SK-N-SH (cell line): ENCODE data around the gene STK39.

ENCODE experiments used
- EP300 ChIP-seq, 2 experiments: IDR thresholded peaks; 2 replicates each; pipeline versions ENCODE4 v1.4.0 to v1.6.1; 2012; ENCODE audit warnings: borderline replicate concordance in 1 of 2, low read depth in 1 of 2, low read length in 1 of 2
- EZH2phosphoT487 ChIP-seq: fragments of 200-600 bp; sonication (generic); IDR thresholded peaks from 2 replicates; pipeline ENCODE4 v1.6.1; 2017; ENCODE audit warnings: low read depth, mixed run types, mild to moderate bottlenecking, antibody characterized with exemption, moderate library complexity, borderline replicate concordance
- FOSL2 ChIP-seq: IDR thresholded peaks from 2 replicates; pipeline ENCODE4 v1.4.0; 2012; ENCODE audit warnings: low read depth, mild to moderate bottlenecking, moderate library complexity, borderline replicate concordance
- FOXJ3 ChIP-seq: sonication (generic); formaldehyde crosslinking; IDR thresholded peaks from 2 replicates; pipeline ENCODE4 v1.5.1; 2020; ENCODE audit warnings: mild to moderate bottlenecking, missing genetic modification reagents
- NFIC ChIP-seq: IDR thresholded peaks from 2 replicates; pipeline ENCODE4 v1.4.0; 2012; ENCODE audit warnings: borderline replicate concordance
- NRF1 ChIP-seq: IDR thresholded peaks from 2 replicates; pipeline ENCODE4 v1.6.1; 2012; ENCODE audit warnings: low read depth, mild to moderate bottlenecking, low read length
- RFX5 ChIP-seq: IDR thresholded peaks from 2 replicates; pipeline ENCODE4 v1.6.1; 2012; ENCODE audit warnings: mild to moderate bottlenecking, improper control_type of control experiment, low read length
- TAF1 ChIP-seq: IDR thresholded peaks from 2 replicates; pipeline ENCODE4 v1.6.1; 2012; ENCODE audit warnings: low read depth, mild to moderate bottlenecking, low read length, moderate library complexity, borderline replicate concordance
- TCF12 ChIP-seq: IDR thresholded peaks from 2 replicates; pipeline ENCODE4 v1.4.0; 2012
- TEAD4 ChIP-seq: IDR thresholded peaks from 2 replicates; pipeline ENCODE4 v1.4.0; 2012; ENCODE audit warnings: mild to moderate bottlenecking, borderline replicate concordance; ENCODE audit not compliant: insufficient read depth
- YY1 ChIP-seq: IDR thresholded peaks from 2 replicates; pipeline ENCODE4 v1.4.0; 2012; ENCODE audit warnings: low read depth, mild to moderate bottlenecking
- TF ChIP-seq, protein P1 (sequence below): fragments of 200-600 bp; sonication (generic); IDR thresholded peaks from 2 replicates; pipeline ENCODE4 v1.6.1; 2017; ENCODE audit warnings: antibody characterized with exemption, mild to moderate bottlenecking, moderate library complexity
- TF ChIP-seq, protein P2 (sequence below): IDR thresholded peaks from 2 replicates; pipeline ENCODE4 v1.4.0; 2012; ENCODE audit warnings: low read depth, borderline replicate concordance
- TF ChIP-seq, protein P3 (sequence below): IDR thresholded peaks from 2 replicates; pipeline ENCODE4 v1.6.1; 2012; ENCODE audit warnings: mild to moderate bottlenecking, low read depth, low read length, moderate library complexity

DNA sequence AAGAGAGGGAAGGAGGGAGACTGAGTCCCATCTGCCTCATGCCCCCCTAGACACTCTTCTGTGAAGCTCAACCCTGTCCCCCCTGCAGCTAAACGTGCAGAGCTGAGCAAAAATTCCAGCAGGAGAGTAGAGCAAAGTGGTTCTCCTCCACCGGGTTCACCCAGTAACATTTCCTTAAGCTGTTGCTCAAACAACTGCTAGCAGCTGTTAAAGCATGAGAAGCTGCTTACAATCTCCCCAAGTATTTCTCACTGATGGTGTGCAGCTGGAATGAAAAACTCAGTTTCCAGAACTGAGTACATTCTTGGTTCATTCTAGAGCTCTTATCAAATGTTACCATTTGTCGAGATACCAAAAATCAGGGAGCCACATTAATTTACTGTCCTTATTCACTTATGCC lies 92.3 kb downstream of the STK39 start:
- TF ChIP-seq, protein P1, sequence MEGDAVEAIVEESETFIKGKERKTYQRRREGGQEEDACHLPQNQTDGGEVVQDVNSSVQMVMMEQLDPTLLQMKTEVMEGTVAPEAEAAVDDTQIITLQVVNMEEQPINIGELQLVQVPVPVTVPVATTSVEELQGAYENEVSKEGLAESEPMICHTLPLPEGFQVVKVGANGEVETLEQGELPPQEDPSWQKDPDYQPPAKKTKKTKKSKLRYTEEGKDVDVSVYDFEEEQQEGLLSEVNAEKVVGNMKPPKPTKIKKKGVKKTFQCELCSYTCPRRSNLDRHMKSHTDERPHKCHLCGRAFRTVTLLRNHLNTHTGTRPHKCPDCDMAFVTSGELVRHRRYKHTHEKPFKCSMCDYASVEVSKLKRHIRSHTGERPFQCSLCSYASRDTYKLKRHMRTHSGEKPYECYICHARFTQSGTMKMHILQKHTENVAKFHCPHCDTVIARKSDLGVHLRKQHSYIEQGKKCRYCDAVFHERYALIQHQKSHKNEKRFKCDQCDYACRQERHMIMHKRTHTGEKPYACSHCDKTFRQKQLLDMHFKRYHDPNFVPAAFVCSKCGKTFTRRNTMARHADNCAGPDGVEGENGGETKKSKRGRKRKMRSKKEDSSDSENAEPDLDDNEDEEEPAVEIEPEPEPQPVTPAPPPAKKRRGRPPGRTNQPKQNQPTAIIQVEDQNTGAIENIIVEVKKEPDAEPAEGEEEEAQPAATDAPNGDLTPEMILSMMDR = no peak
- TF ChIP-seq, protein P2, sequence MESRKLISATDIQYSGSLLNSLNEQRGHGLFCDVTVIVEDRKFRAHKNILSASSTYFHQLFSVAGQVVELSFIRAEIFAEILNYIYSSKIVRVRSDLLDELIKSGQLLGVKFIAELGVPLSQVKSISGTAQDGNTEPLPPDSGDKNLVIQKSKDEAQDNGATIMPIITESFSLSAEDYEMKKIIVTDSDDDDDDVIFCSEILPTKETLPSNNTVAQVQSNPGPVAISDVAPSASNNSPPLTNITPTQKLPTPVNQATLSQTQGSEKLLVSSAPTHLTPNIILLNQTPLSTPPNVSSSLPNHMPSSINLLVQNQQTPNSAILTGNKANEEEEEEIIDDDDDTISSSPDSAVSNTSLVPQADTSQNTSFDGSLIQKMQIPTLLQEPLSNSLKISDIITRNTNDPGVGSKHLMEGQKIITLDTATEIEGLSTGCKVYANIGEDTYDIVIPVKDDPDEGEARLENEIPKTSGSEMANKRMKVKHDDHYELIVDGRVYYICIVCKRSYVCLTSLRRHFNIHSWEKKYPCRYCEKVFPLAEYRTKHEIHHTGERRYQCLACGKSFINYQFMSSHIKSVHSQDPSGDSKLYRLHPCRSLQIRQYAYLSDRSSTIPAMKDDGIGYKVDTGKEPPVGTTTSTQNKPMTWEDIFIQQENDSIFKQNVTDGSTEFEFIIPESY = no peak
- TF ChIP-seq FOXJ3 (CRISPR knock-in tag) (no peak), FOSL2 (no peak), YY1 (no peak), NRF1 (no peak), TCF12 (no peak), TEAD4 (no peak), TAF1 (no peak), NFIC (no peak), EP300 (IDR thresholded peaks at IDR 0.05; ENCODE audit: borderline replicate concordance in 1 of 2, low read depth in 1 of 2, low read length in 1 of 2) (no peak), EZH2phosphoT487 (no peak), RFX5 (no peak)
- TF ChIP-seq, protein P3, sequence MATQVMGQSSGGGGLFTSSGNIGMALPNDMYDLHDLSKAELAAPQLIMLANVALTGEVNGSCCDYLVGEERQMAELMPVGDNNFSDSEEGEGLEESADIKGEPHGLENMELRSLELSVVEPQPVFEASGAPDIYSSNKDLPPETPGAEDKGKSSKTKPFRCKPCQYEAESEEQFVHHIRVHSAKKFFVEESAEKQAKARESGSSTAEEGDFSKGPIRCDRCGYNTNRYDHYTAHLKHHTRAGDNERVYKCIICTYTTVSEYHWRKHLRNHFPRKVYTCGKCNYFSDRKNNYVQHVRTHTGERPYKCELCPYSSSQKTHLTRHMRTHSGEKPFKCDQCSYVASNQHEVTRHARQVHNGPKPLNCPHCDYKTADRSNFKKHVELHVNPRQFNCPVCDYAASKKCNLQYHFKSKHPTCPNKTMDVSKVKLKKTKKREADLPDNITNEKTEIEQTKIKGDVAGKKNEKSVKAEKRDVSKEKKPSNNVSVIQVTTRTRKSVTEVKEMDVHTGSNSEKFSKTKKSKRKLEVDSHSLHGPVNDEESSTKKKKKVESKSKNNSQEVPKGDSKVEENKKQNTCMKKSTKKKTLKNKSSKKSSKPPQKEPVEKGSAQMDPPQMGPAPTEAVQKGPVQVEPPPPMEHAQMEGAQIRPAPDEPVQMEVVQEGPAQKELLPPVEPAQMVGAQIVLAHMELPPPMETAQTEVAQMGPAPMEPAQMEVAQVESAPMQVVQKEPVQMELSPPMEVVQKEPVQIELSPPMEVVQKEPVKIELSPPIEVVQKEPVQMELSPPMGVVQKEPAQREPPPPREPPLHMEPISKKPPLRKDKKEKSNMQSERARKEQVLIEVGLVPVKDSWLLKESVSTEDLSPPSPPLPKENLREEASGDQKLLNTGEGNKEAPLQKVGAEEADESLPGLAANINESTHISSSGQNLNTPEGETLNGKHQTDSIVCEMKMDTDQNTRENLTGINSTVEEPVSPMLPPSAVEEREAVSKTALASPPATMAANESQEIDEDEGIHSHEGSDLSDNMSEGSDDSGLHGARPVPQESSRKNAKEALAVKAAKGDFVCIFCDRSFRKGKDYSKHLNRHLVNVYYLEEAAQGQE = no peak
